Ectodermal cell (in vitro differentiated cells): ENCODE results near the gene MEGF9.
"Not testable (repeated sequence)": the region's sequence is repeated elsewhere in the genome, so short reads cannot be mapped to it uniquely, and the experiment has no call there.

ENCODE experiments used
- H3K27ac ChIP-seq: 2 replicates; pipeline ENCODE4 v1.7.0; 2013; ENCODE audit warnings: mild to moderate bottlenecking, low read depth, low read length; ENCODE audit not compliant: insufficient read depth, poor library complexity, severe bottlenecking
- H3K27me3 ChIP-seq: 2 replicates; pipeline ENCODE4 v1.7.0; 2013; ENCODE audit warnings: mild to moderate bottlenecking, low read length; ENCODE audit not compliant: insufficient read depth, control insufficient read depth, poor library complexity, severe bottlenecking
- H3K36me3 ChIP-seq: one replicate; pipeline ENCODE4 v1.7.0; 2013; ENCODE audit warnings: low read length; ENCODE audit not compliant: control insufficient read depth, insufficient read depth
- H3K4me1 ChIP-seq: one replicate; pipeline ENCODE4 v1.7.0; 2013; ENCODE audit warnings: low read length; ENCODE audit not compliant: control insufficient read depth, insufficient read depth
- H3K4me3 ChIP-seq: 2 replicates; pipeline ENCODE4 v1.7.0; 2013; ENCODE audit warnings: low read depth, low read length, control low read depth; ENCODE audit not compliant: insufficient read depth
- H3K9me3 ChIP-seq: 2 replicates; pipeline ENCODE4 v1.7.0; 2013; ENCODE audit warnings: mild to moderate bottlenecking, low read length, moderate library complexity; ENCODE audit not compliant: control insufficient read depth
- WGBS, 2 experiments: methylation state at CpG; one replicate each; pipeline ENCODE4 v1.1.7; 2013; ENCODE audit warnings: missing lambda C conversion rate in 2 of 2; 5-methylcytosine and 5-hydroxymethylcytosine counted together

Gene MEGF9

GRCh38 chr9:120552210-120552704, 162.0 kb downstream of the MEGF9 start:
- H3K4me1 ChIP-seq, H3K9me3 ChIP-seq, H3K36me3 ChIP-seq, H3K4me3 ChIP-seq, H3K27ac ChIP-seq, H3K27me3 ChIP-seq: not testable (repeated sequence)
- WGBS, 2 experiments: 94 to 95% methylated on average over 3 to 5 of the region's 7 CpGs
